Sigmoid colon (tissue), 4 donors: ENCODE data around the gene TMPRSS9.

ENCODE experiments used
- EP300 ChIP-seq, 4 donors: sonication (generic); formaldehyde crosslinking; IDR thresholded peaks; one replicate each; pipeline ENCODE4 v1.6.1; 2017; ENCODE audit warnings: antibody characterized with exemption in 4 of 4
- POLR2A ChIP-seq, 2 donors: fragments of 450-650 bp; IDR thresholded peaks; one replicate each; pipeline ENCODE4 v1.6.1; 2016; ENCODE audit warnings: antibody characterized with exemption in 2 of 2, mild to moderate bottlenecking in 2 of 2, moderate library complexity in 2 of 2
- TF ChIP-seq, protein P1 (sequence below), 4 experiments: fragments of 450-650 bp in 3 of 4; fragments of 200-600 bp in 1 of 4; IDR thresholded peaks; one replicate each; pipeline ENCODE4 v1.5.1; 2016 to 2019; ENCODE audit warnings: antibody characterized with exemption in 4 of 4, mild to moderate bottlenecking in 3 of 4, moderate library complexity in 2 of 4

DNA sequence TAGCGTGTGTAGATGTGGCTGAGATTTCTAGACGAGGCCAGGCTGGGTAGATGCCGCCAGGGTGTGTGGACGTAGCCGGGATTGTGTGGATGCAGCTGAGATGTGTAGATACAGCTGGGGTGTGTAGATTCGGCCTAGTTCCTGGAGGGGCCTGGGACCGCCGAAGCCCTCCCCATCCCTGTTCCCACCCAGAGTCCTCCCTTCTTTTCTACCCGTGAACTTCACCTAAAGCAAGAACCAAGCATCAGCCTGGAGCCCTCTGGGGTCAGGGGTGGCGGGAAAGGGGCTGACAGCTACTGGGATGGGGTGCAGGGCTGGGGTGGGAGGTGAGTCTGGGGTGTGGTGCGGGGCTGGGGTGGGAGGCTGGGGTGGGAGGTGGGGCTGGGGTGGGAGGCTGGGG, 768 bp downstream of the TMPRSS9 start:
- TF ChIP-seq, protein P1, sequence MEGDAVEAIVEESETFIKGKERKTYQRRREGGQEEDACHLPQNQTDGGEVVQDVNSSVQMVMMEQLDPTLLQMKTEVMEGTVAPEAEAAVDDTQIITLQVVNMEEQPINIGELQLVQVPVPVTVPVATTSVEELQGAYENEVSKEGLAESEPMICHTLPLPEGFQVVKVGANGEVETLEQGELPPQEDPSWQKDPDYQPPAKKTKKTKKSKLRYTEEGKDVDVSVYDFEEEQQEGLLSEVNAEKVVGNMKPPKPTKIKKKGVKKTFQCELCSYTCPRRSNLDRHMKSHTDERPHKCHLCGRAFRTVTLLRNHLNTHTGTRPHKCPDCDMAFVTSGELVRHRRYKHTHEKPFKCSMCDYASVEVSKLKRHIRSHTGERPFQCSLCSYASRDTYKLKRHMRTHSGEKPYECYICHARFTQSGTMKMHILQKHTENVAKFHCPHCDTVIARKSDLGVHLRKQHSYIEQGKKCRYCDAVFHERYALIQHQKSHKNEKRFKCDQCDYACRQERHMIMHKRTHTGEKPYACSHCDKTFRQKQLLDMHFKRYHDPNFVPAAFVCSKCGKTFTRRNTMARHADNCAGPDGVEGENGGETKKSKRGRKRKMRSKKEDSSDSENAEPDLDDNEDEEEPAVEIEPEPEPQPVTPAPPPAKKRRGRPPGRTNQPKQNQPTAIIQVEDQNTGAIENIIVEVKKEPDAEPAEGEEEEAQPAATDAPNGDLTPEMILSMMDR (IDR thresholded peaks at IDR 0.05): no peak
- TF ChIP-seq POLR2A (IDR thresholded peaks at IDR 0.05) (no peak), EP300 (IDR thresholded peaks at IDR 0.05) (no peak)
